ENCODE data around the gene FAM151B.

FAM151B gene, protein sequence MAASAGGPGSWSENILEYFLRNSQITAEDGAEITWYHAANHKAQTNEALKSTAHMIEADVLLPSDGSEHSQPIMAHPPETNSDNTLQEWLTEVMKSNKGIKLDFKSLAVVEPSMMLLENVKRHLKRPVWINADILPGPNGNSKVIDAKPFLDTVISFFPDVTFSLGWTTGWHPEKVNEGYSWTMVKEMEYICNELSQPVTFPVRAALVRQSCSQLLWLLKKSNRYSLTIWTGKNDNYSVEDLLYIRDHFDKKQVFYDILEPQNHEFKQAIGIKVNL

DNA sequence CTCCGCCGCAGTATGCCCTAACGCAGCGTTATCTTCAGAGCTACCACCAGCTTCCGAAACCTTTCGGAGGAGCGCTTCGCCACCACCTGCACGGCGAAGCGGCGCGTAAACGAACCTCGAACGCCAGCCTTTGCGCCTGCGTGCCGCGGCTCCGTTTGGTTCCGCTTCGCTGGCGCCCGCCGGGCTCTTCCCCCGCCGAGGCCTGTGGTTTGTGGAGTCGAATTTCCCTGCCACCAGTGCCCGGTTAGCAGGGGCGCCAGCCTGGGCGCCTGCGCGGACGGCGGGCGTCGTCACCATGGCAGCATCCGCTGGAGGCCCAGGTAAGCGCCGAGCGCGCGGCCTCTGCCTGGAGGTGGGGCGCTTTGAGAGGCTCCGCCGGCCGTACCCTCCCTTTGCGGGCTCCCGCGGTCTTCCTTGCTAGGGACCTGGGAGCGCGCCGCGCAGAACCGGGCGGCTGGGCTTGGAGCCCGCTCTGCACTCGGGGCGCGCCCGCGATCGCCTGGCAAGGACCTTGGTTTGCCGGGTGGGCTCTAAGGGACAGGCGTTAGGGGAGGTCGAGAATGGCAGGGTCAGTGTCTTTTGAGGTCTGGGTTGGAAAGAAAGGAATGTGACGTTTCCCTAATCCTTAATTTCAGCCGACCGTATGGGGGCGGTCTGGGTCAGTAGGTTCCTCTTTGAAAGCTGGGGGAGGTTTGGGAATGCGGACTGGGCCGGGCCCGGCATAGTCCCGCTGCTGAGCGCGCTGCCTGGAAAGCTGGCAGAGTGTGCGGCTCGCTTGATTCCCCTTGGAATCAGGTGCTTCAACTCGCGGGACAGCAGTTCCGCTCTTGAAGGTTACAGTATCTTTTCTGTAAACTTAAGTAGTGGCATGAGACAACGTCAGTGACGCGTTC, at the start of gene FAM151B:
TSS of gene FAM151B (plus strand) at position 272 of the 893 bp plus-strand sequence. CDS start at position 296, 24 bp downstream.
- H3K27ac ChIP-seq = peak within 1 kb of the TSS; percentile 94

DNA sequence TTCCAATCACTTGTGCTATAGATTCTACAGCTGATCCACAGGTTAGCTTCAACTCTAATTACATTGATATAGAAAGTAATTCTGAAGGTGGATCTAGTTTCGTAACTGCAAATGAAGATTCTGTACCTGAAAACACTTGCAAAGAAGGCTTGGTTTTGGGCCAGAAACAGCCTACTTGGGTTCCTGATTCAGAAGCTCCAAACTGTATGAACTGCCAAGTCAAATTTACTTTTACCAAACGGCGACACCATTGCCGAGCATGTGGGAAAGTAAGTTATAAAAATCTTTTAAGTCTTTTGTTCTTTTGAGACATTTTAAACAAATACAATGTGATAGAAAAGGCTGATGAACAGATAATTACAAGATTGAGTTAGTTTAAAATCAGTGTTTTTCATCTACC, 49.2 kb upstream of the FAM151B start:
- no peak overlapping the region for H3K27ac ChIP-seq
- TF ChIP-seq, protein P1, sequence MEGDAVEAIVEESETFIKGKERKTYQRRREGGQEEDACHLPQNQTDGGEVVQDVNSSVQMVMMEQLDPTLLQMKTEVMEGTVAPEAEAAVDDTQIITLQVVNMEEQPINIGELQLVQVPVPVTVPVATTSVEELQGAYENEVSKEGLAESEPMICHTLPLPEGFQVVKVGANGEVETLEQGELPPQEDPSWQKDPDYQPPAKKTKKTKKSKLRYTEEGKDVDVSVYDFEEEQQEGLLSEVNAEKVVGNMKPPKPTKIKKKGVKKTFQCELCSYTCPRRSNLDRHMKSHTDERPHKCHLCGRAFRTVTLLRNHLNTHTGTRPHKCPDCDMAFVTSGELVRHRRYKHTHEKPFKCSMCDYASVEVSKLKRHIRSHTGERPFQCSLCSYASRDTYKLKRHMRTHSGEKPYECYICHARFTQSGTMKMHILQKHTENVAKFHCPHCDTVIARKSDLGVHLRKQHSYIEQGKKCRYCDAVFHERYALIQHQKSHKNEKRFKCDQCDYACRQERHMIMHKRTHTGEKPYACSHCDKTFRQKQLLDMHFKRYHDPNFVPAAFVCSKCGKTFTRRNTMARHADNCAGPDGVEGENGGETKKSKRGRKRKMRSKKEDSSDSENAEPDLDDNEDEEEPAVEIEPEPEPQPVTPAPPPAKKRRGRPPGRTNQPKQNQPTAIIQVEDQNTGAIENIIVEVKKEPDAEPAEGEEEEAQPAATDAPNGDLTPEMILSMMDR (IDR thresholded peaks at IDR 0.05) = no peak
- no peak for TF ChIP-seq ZFX (IDR thresholded peaks at IDR 0.05; ENCODE audit: borderline replicate concordance)

More for the DNA sequence above, at the start of gene FAM151B:
- TF ChIP-seq, protein P1 (IDR thresholded peaks at IDR 0.05) = peak; percentile 32
- TF ChIP-seq ZFX (IDR thresholded peaks at IDR 0.05; ENCODE audit: borderline replicate concordance) = no peak

DNA sequence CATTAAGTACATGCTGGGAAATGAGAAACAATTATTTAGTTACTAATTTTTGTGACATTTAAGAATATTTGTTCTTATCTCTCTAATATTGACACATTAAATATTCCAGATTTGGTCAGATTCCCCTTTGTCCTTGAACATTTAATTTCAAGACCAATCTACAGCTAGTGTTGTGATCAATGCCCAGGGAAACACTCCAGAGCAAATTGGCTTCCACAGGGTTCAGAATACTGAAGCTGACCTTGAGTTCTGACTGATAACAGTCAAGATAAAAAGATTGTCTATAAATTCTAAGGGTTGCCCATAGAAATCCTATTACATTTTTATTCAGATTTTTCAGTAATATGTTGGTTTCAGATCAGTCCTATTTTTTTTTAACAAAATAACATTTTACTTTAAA, 48.7 kb upstream of the FAM151B start:
- no peak overlapping the region for H3K27ac ChIP-seq
- TF ChIP-seq, protein P1 (IDR thresholded peaks at IDR 0.05) = no peak
- TF ChIP-seq ZFX (IDR thresholded peaks at IDR 0.05; ENCODE audit: borderline replicate concordance) = no peak

DNA sequence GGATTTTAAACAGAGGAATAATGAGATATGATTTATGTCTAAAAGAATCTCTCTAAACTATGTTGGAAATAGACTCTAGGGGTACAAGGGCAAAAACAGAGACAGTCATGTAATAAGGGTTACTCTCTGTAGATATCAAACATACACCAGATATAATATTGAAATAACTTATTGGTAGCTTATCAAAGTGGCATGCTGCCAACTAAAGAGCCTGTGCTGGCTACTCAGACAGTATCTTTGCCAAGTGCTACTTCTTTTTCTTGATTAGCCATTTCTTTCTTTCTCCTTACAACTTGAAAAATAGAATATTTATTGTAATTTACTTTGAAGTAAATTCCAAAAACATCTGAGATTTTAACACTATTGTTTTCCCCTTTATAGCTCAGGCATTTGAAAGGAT, 45.2 kb upstream of the FAM151B start:
- no peak overlapping the region for H3K27ac ChIP-seq
- no peak for TF ChIP-seq ZFX (IDR thresholded peaks at IDR 0.05; ENCODE audit: borderline replicate concordance)
- TF ChIP-seq, protein P1 (IDR thresholded peaks at IDR 0.05) = no peak

DNA sequence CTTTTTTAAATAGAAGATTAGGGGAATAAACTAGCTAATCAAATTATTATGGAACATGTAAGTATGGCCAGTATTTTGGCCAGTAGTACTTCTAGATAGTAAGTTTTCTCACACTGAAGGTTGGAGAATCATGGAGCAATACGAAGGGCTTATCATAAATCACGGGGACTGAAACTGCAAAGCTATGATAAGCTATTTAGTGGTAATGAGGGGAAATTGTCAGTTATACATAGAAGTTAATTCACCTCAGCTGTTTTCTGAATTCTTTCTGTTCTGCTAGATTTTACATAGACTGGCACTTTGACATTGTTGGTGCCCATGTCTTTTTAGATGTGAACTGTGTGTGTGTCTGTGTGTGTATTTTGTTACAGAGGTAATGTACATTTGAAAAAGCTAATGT, 34.5 kb upstream of the FAM151B start:
- no peak for TF ChIP-seq ZFX (IDR thresholded peaks at IDR 0.05; ENCODE audit: borderline replicate concordance)
- TF ChIP-seq, protein P1 (IDR thresholded peaks at IDR 0.05) = no peak
- no peak overlapping the region for H3K27ac ChIP-seq

DNA sequence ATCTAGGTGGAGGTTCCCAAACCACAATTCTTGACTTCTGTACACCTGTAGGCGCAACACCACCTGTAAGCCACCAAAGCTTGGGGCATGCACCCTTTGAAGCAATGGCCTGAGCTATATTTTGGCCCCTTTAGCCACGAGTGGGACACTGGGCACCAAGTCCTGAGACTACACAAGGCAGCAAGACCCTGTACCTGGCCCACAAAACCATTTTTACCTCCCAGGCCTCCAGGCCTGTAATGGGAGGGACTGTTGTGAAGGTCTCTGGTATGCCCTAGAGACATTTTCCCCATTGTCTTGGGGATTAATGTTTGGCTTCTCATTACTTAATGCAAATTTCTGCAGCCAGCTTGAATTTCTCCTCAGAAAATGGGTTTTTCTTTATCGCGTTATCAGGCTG, 24.6 kb upstream of the FAM151B start:
- TF ChIP-seq, protein P1 (IDR thresholded peaks at IDR 0.05) = no peak
- TF ChIP-seq ZFX (IDR thresholded peaks at IDR 0.05; ENCODE audit: borderline replicate concordance) = no peak
- no peak overlapping the region for H3K27ac ChIP-seq

Measured in 22Rv1 (cell line).